Stimulated activated CD8-positive, alpha-beta memory T cell treated with anti-CD3 and anti-CD28 coated beads, Interleukin-4, amount 100 ng/mL, for 1 hour (primary cell): Measurements from ENCODE around the gene CDK10.
"Not testable (repeated sequence)": the region's sequence is repeated elsewhere in the genome, so short reads cannot be mapped to it uniquely, and the experiment has no call there.

ENCODE experiments used
- DNase-seq, 2 donors: peaks; one replicate each; pipeline ENCODE4 v3.0.0-alpha.2; 2020; ENCODE audit warnings: low read depth in 2 of 2, low spot score in 1 of 2

CDK10 gene

GRCh38 chr16:89686520-89687091 is at the start of gene CDK10:
Gene CDK10, plus strand, starts transcription at chr16:89686689. Its CDS starts 22 bp downstream, at chr16:89686711.
- DNase-seq, result peak; percentile 64 to 82

GRCh38 chr16:89637379-89637778 is 49.1 kb upstream of the CDK10 start:
- no peak for DNase-seq

- DNase-seq, result no peak
Measured at GRCh38 chr16:89638455-89638854, 48.0 kb upstream of the CDK10 start.

- no peak for DNase-seq
Measured at GRCh38 chr16:89639385-89639784, 47.1 kb upstream of the CDK10 start.

GRCh38 chr16:89641458-89642119 is 44.9 kb upstream of the CDK10 start:
- DNase-seq, result no peak

- DNase-seq, result no peak
Measured at GRCh38 chr16:89642574-89642973, 43.9 kb upstream of the CDK10 start.

GRCh38 chr16:89643769-89644300 is 42.7 kb upstream of the CDK10 start:
- no peak for DNase-seq

- DNase-seq, result no peak
Measured at GRCh38 chr16:89645122-89645521, 41.4 kb upstream of the CDK10 start.

GRCh38 chr16:89646270-89646669 is 40.2 kb upstream of the CDK10 start:
- DNase-seq, result no peak

- DNase-seq, result no peak
Measured at GRCh38 chr16:89646906-89647305, 39.6 kb upstream of the CDK10 start.

- no peak for DNase-seq
Measured at GRCh38 chr16:89651584-89651983, 34.9 kb upstream of the CDK10 start.

- no peak for DNase-seq
Measured at GRCh38 chr16:89653656-89654295, 32.7 kb upstream of the CDK10 start.

- no peak for DNase-seq
Measured at GRCh38 chr16:89655062-89655643, 31.3 kb upstream of the CDK10 start.

GRCh38 chr16:89656435-89657121 is 29.9 kb upstream of the CDK10 start:
- no peak for DNase-seq

- peak; percentile 80 to 85 for DNase-seq
Measured at GRCh38 chr16:89657442-89658220, 28.9 kb upstream of the CDK10 start, which contains the start of the genes CHMP1A and SPATA33. Gene CHMP1A, minus strand, starts transcription at chr16:89657708. Its CDS starts 120 bp downstream, at chr16:89657588. Gene SPATA33, plus strand, starts transcription at chr16:89657836. Its CDS starts 76 bp downstream, at chr16:89657912.

GRCh38 chr16:89658221-89658879 is 28.1 kb upstream of the CDK10 start:
- DNase-seq, result no peak

GRCh38 chr16:89660146-89660545 is 26.3 kb upstream of the CDK10 start:
- no peak for DNase-seq

GRCh38 chr16:89661215-89661614 is 25.3 kb upstream of the CDK10 start:
- no peak for DNase-seq

- not testable (repeated sequence) for DNase-seq
Measured at GRCh38 chr16:89664238-89664637, 22.3 kb upstream of the CDK10 start.

- not testable (repeated sequence) for DNase-seq
Measured at GRCh38 chr16:89667000-89667399, 19.5 kb upstream of the CDK10 start.
